ENCODE measurements around the gene PRKG1. TPM values are rescaled to one million over a fixed set of nuclear protein-coding genes. Genes with fewer than 3 reads are reported as not detected.

PRKG1 gene
- total and polyA plus RNA-seq, 2 experiments from 2014 or later, result 18.2 to 21.1 TPM

- Mint-ChIP-seq H3K27ac (no peak overlapping the region), H3K4me3 (no peak overlapping the region), H3K9me3 (no peaks in the 10 kb centered on the region), H3K4me1 (no peaks in the 10 kb centered on the region; the same call in 1 of the 3 replicates), H3K27me3 (ENCODE audit: insufficient read depth, low read depth, poor library complexity) (no peaks in the 10 kb centered on the region), H3K36me3 (ENCODE audit: low read depth) (no peaks in the 10 kb centered on the region)
- Histone ChIP-seq H3K4me1 (ENCODE audit: insufficient read depth) (no peaks in the 10 kb centered on the region), H3K27me3 (ENCODE audit: insufficient read depth) (no peaks in the 10 kb centered on the region), H3K4me3 (no peak overlapping the region), H3K36me3 (ENCODE audit: insufficient read depth) (no peaks in the 10 kb centered on the region), H2AFZ (no peak overlapping the region), H3K4me2 (no peak overlapping the region), H3K27ac (ENCODE audit: low read depth) (no peak overlapping the region), H3K9me2 (ENCODE audit: insufficient read depth) (no peaks in the 10 kb centered on the region), H3K79me2 (replicated peaks; ENCODE audit: insufficient read depth) (no peaks in the 10 kb centered on the region), H3F3A (replicated peaks; ENCODE audit: low read depth) (no peaks in the 10 kb centered on the region), H4K20me1 (replicated peaks; ENCODE audit: insufficient read depth) (no peaks in the 10 kb centered on the region)
- ATAC-seq, result peak; percentile 95
- DNase-seq (ENCODE audit: low spot score), result peak; percentile 66
- TF ChIP-seq CTCF (conservative IDR thresholded peaks at IDR 0.05; ENCODE audit: low read depth in 2 of 2) (peak; percentile 13 to 40; a peak in 2 of 4 replicates), POLR2AphosphoS5 (IDR thresholded peaks at IDR 0.05; ENCODE audit: low read depth) (no peak)
Observed at GRCh38 chr10:51786016-51786683, 711.9 kb downstream of the PRKG1 start.

- Histone ChIP-seq H3F3A (replicated peaks; ENCODE audit: low read depth) (no peaks in the 10 kb centered on the region), H4K20me1 (replicated peaks; ENCODE audit: insufficient read depth) (no peaks in the 10 kb centered on the region), H3K4me2 (no peak overlapping the region), H3K36me3 (ENCODE audit: insufficient read depth) (no peaks in the 10 kb centered on the region), H3K4me3 (no peak overlapping the region), H3K27me3 (ENCODE audit: insufficient read depth) (no peaks in the 10 kb centered on the region), H3K4me1 (ENCODE audit: insufficient read depth) (no peaks in the 10 kb centered on the region), H2AFZ (no peak overlapping the region), H3K27ac (ENCODE audit: low read depth) (no peak overlapping the region), H3K79me2 (replicated peaks; ENCODE audit: insufficient read depth) (no peaks in the 10 kb centered on the region), H3K9me2 (ENCODE audit: insufficient read depth) (no peaks in the 10 kb centered on the region)
- Mint-ChIP-seq H3K27me3 (ENCODE audit: insufficient read depth, low read depth, poor library complexity) (no peaks in the 10 kb centered on the region), H3K9me3 (no peaks in the 10 kb centered on the region), H3K36me3 (ENCODE audit: low read depth) (no peaks in the 10 kb centered on the region), H3K4me3 (no peak overlapping the region), H3K27ac (no peak overlapping the region), H3K4me1 (no peaks in the 10 kb centered on the region; the same call in 1 of the 3 replicates)
- ATAC-seq (no peak), DNase-seq (ENCODE audit: low spot score) (no peak)
- TF ChIP-seq CTCF (conservative IDR thresholded peaks at IDR 0.05; ENCODE audit: low read depth in 2 of 2) (peak in 1 of 2 experiments; percentile 4; a peak in 1 of 4 replicates), ETS1 (IDR thresholded peaks at IDR 0.05) (no peak)
Observed at GRCh38 chr10:51786684-51787035, 712.4 kb downstream of the PRKG1 start.

Measured in GM23338 (cell line).